HPDE6-E6E7 (cell line): ENCODE results near the gene GPATCH8.
"Not testable (repeated sequence)": the region's sequence is repeated elsewhere in the genome, so short reads cannot be mapped to it uniquely, and the experiment has no call there.

Source experiments
- DNase-seq: peaks from one replicate; pipeline ENCODE4 v3.0.0; 2011; ENCODE audit warnings: missing footprints; ENCODE audit errors: extremely low spot score

GPATCH8 gene

GRCh38 chr17:44503147-44504029 is at the start of gene GPATCH8:
GPATCH8 (minus strand) TSS chr17:44503406; CDS start chr17:44503370, 36 bp downstream.
- DNase-seq = peak; percentile 91

- DNase-seq = no peak
Observed at GRCh38 chr17:44552361-44552760, 49.2 kb upstream of the GPATCH8 start.

GRCh38 chr17:44549686-44550085 is 46.5 kb upstream of the GPATCH8 start:
- DNase-seq = no peak

GRCh38 chr17:44548376-44549230 is 45.4 kb upstream of the GPATCH8 start:
- DNase-seq = no peak

- DNase-seq = no peak
Observed at GRCh38 chr17:44547625-44548267, 44.5 kb upstream of the GPATCH8 start.

- DNase-seq = peak; percentile 76
Observed at GRCh38 chr17:44546671-44547606, 43.7 kb upstream of the GPATCH8 start.

- no peak for DNase-seq
Observed at GRCh38 chr17:44543905-44544523, 40.8 kb upstream of the GPATCH8 start.

GRCh38 chr17:44543213-44543904 is 40.2 kb upstream of the GPATCH8 start:
- peak; percentile 88 for DNase-seq

- no peak for DNase-seq
Observed at GRCh38 chr17:44541884-44542581, 38.8 kb upstream of the GPATCH8 start.

- DNase-seq = no peak
Observed at GRCh38 chr17:44540246-44541084, 37.3 kb upstream of the GPATCH8 start.

- DNase-seq = no peak
Observed at GRCh38 chr17:44539673-44540072, 36.5 kb upstream of the GPATCH8 start.

- DNase-seq = not testable (repeated sequence)
Observed at GRCh38 chr17:44537922-44538321, 34.7 kb upstream of the GPATCH8 start.

GRCh38 chr17:44536090-44536953 is 33.1 kb upstream of the GPATCH8 start:
- DNase-seq = no peak

- peak; percentile 94 for DNase-seq
Observed at GRCh38 chr17:44533533-44534246, 30.5 kb upstream of the GPATCH8 start.

- DNase-seq = no peak
Observed at GRCh38 chr17:44530896-44531418, 27.8 kb upstream of the GPATCH8 start.

- DNase-seq = no peak
Observed at GRCh38 chr17:44529864-44530263, 26.7 kb upstream of the GPATCH8 start.
